Activated CD8-positive, alpha-beta memory T cell treated with anti-CD3 and anti-CD28 coated beads for 36 hours (primary cell): ENCODE measurements around the gene AMIGO2. TPM values are rescaled to one million over a fixed set of nuclear protein-coding genes. Genes with fewer than 3 reads are reported as not detected.
"Not testable (repeated sequence)": the region's sequence is repeated elsewhere in the genome, so short reads cannot be mapped to it uniquely, and the experiment has no call there.

ENCODE experiments used
- CTCF ChIA-PET: fragments of 350-600 bp; sonication (Branson Sonifier 250); formaldehyde crosslinking; loops from one replicate; lab custom pipeline; 2021; ENCODE audit warnings: antibody characterized with exemption; lab: Charles Lee
- POLR2A ChIA-PET: fragments of 350-600 bp; sonication (Branson Sonifier 250); formaldehyde crosslinking; loops from one replicate; lab custom pipeline; 2021; ENCODE audit warnings: antibody characterized with exemption; lab: Charles Lee
- total RNA-seq, 2 experiments: library from RNA; stranded (reverse); gene quantifications; one replicate each; pipeline ENCODE4 v1.2.3, GENCODE V29; 2021

AMIGO2 gene
- total RNA-seq, 2 experiments from 2014 or later = 16.3 to 18.3 TPM

- CTCF ChIA-PET = interaction anchor here (0.9 to 1.9 kb wide), 6 partner anchors 13 to 318 kb away, joined by 3 to 9 read pairs (median 4); no protein-coding TSS in a partner anchor
- POLR2A ChIA-PET = interaction anchor here (0.5 to 3.1 kb wide), 7 partner anchors 127 to 203 kb away, joined by 3 to 21 read pairs (median 11); no protein-coding TSS in a partner anchor
These were observed 859 bp downstream of the AMIGO2 start for GRCh38 chr12:47078733-47079467.

DNA sequence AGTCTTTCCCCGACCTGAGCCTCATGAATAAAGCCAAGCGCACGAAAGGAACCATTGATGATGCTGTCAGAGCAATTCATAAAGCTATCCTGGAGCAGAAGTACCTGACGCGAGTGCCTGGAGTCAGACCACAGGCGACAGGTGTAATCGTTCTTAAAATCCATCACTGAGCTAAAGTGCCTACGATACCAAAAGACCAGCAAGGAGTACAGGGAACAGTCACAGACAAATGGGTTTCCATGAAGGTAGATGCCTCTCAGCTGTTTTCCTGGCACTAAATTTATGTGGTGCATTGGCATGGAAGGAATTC lies 1.7 kb downstream of the AMIGO2 start:
- ChIA-PET POLR2A (interaction anchor here (0.6 to 3.1 kb wide), 4 partner anchors 121 to 137 kb away, joined by 3 to 21 read pairs (median 10); no protein-coding TSS in a partner anchor), CTCF (interaction anchor here (0.9 to 1.3 kb wide), 2 partner anchors 12 to 46 kb away, joined by 3 to 4 read pairs; no protein-coding TSS in a partner anchor)

GRCh38 chr12:47077206-47078085 lies 2.3 kb downstream of the AMIGO2 start:
- CTCF ChIA-PET = interaction anchor here (1.3 kb wide), 1 partner anchor 11 kb away, joined by 3 read pairs; no protein-coding TSS in a partner anchor
- POLR2A ChIA-PET = interaction anchor here (0.6 to 3.1 kb wide), 4 partner anchors 24 to 138 kb away, joined by 4 to 21 read pairs (median 10); no protein-coding TSS in a partner anchor

GRCh38 chr12:47075192-47076084 lies 4.3 kb downstream of the AMIGO2 start:
- POLR2A ChIA-PET = no interaction called here
- CTCF ChIA-PET = interaction anchor here (1.1 kb wide), 1 partner anchor 227 kb away, joined by 3 read pairs; no protein-coding TSS in a partner anchor

DNA sequence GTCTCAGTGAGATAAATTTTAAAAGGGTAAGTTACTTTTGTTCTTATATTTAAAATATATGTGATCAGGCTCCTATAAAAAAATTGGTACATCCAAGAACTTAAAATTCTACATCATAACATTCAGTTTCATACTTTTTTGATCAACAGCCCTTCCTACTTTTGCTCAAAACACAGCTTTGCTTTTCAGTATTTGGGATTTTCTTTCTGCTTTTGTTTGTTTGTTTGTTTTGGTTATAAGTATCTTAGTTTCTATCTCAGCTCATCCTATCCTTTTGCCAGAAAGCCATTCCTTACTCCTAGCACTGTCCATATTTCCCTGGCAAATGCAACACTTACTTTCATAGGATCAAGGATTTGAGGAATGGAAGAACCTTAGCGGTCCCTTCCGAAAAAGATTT lies 5.0 kb downstream of the AMIGO2 start:
- POLR2A ChIA-PET = no interaction called here
- CTCF ChIA-PET = no interaction called here

GRCh38 chr12:47073951-47074350 lies 5.8 kb downstream of the AMIGO2 start:
- ChIA-PET CTCF (interaction anchor here (1.5 kb wide), 1 partner anchor 10 kb away, joined by 3 read pairs; no protein-coding TSS in a partner anchor), POLR2A (no interaction called here)

GRCh38 chr12:47071241-47071852 lies 8.4 kb downstream of the AMIGO2 start:
- ChIA-PET POLR2A (no interaction called here), CTCF (interaction anchor here (1.0 to 1.9 kb wide), 5 partner anchors 9 to 326 kb away, joined by 3 to 9 read pairs (median 4); partner anchors contain the start of gene AMIGO2)

- CTCF ChIA-PET = interaction anchor here (0.9 to 1.9 kb wide), 4 partner anchors 10 to 327 kb away, joined by 3 to 9 read pairs (median 4); partner anchors contain the start of genes AMIGO2 and PCED1B
These were observed 9.4 kb downstream of the AMIGO2 start for GRCh38 chr12:47070310-47070709.

GRCh38 chr12:47068539-47068938 lies 11.2 kb downstream of the AMIGO2 start:
- ChIA-PET POLR2A (interaction anchor here (0.6 kb wide), 2 partner anchors 147 to 155 kb away, joined by 3 read pairs; no protein-coding TSS in a partner anchor), CTCF (no interaction called here)

More at GRCh38 chr12:47070310-47070709, 9.4 kb downstream of the AMIGO2 start:
- POLR2A ChIA-PET = interaction anchor here (0.6 to 0.7 kb wide), 3 partner anchors 84 to 472 kb away, joined by 3 to 8 read pairs (median 3); no protein-coding TSS in a partner anchor

DNA sequence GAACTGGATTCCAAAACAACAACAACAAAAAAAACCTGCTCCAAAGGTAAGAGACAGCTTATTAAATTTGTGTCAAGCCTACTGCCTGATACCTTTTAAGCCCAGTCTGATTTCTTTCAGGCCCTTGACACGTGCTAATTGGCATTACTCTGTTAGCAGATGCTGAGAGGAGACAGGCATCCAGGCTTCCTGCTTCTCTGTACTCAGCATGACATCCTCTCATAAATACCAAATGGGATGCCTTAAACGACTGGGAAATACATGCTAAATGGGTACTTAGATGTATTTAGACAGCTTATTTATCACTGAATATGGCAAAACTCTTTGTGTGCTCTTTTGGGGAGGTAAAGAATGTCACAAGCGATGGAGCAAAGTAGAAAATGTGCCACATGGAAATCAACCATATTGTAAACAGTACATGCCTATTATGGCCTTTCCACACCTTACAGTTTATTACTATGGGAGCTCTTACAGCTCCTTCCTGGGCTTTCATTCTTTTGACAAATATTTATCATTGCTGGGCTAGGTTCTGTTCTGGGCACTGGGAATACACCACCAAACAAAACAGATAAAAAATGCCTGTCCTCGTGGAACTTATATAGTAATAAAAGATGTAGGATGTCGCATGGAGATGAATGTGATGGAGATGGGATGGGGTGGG lies 11.9 kb downstream of the AMIGO2 start:
- CTCF ChIA-PET = interaction anchor here (0.5 kb wide), 1 partner anchor 206 kb away, joined by 3 read pairs; no protein-coding TSS in a partner anchor
- POLR2A ChIA-PET = interaction anchor here (1.4 kb wide), 1 partner anchor 148 kb away, joined by 3 read pairs; no protein-coding TSS in a partner anchor

- POLR2A ChIA-PET = interaction anchor here (0.7 to 1.4 kb wide), 2 partner anchors 149 to 330 kb away, joined by 3 read pairs; no protein-coding TSS in a partner anchor
- CTCF ChIA-PET = interaction anchor here (0.5 to 1.5 kb wide), 2 partner anchors 207 to 331 kb away, joined by 3 to 4 read pairs; no protein-coding TSS in a partner anchor
These were observed 12.6 kb downstream of the AMIGO2 start for GRCh38 chr12:47067176-47067575.

DNA sequence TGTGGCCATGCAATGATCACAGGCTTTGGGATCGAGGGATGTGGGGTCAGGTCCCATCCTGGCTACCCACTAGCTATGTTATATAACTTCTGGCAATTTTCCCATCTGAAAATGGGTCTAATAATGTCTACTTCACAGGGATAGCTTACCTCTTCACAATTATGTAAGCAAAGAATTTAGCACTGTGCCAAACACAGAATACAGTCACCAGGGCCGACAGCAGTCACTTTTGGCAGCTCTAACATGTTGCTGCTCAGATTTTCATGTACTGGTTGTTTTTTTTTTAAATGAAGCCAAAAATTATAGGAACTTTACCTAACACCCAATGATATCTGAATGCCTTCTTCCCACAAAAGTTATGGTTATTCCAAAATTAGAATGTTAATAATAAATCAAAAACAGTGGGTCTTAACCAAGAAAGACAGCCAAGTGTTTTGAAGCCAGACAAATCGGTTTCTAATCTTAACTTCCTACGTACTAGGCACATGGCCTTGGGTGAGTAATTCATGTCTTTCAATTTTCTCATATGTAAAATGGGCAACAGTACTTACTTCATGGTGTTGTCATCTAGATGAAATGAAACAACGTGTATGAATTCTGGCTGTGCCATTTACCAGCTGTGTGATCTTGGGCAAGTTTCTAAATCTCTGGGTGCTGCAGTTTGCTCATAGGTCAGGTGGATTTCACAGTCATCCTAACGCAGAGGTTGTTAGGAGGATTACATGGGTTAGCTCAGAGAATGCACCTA lies 13.3 kb downstream of the AMIGO2 start:
- ChIA-PET POLR2A (interaction anchor here (0.6 to 1.4 kb wide), 3 partner anchors 150 to 331 kb away, joined by 3 read pairs; no protein-coding TSS in a partner anchor), CTCF (interaction anchor here (1.3 to 1.5 kb wide), 3 partner anchors 12 to 331 kb away, joined by 3 to 4 read pairs (median 4); no protein-coding TSS in a partner anchor)

DNA sequence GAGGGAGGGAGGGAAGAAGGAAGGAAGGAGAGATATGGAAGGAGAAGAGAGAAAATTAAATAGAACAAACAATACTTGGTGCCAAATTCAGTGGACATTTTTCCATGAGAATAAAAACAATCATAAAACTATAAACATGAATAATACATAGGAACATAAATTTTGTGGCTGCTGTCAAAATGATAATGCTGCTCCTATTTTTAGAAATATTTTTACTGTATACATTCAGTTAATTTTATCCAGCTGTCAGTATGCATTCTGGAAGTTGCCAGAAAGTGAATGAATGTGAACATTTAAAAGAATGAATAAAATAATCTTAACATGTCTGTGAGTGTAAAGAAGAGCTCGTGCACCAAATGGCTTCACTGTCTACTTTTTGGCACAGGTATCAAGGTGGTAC lies 14.2 kb downstream of the AMIGO2 start:
- CTCF ChIA-PET = interaction anchor here (1.3 to 1.5 kb wide), 3 partner anchors 13 to 332 kb away, joined by 3 to 4 read pairs (median 4); no protein-coding TSS in a partner anchor
- POLR2A ChIA-PET = no interaction called here

DNA sequence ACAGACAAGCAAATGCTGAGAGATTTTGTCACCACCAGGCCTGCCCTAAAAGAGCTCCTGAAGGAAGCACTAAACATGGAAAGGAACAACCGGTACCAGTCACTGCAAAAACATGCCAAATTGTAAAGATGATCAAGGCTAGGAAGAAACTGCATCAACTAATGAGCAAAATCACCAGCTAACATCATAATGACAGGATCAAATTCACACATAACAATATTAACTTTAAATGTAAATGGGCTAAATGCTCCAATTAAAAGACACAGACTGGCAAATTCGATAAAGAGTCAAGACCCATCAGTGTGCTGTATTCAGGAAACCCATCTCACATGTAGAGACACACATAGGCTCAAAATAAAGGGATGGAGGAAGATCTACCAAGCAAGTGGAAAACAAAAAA lies 21.1 kb downstream of the AMIGO2 start:
- POLR2A ChIA-PET, CTCF ChIA-PET: not testable (repeated sequence)

DNA sequence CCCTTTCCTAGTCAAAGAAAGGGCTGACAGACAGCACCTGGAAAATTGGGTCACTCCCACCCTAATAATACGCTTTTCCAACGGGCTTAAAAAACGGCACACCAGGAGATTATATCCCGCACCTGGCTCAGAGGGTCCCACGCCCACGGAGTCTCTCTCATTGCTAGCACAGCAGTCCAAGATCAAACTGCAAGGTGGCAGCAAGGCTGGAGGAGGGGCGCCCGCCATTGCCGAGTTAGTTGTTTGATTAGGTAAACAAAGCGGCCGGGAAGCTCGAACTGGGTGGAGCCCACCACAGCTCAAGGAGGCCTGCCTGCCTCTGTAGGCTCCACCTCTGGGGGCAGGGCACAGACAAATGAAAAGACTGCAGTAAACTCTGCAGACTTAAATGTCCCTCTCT lies 22.8 kb downstream of the AMIGO2 start:
- CTCF ChIA-PET, POLR2A ChIA-PET: not testable (repeated sequence)

- CTCF ChIA-PET, POLR2A ChIA-PET: not testable (repeated sequence)
These were observed 23.9 kb downstream of the AMIGO2 start for GRCh38 chr12:47055856-47056255.
